ENCODE data around the gene HOXA11. TPM values are rescaled to one million over a fixed set of nuclear protein-coding genes. Genes with fewer than 3 reads are reported as not detected.
A peak's percentile ranks its signal among the peaks of the same experiment; 100 is the strongest.

HOXA11 gene
- total RNA-seq, 4 donors from 2014 or later, result 0.34 to 1.2 (median 0.95) TPM; not detected in 1

GRCh38 chr7:27134392-27134791, 50.6 kb downstream of the HOXA11 start:
- H3K4me1 ChIP-seq, result peaks cover 57% of the 10 kb centered on the region
- TF ChIP-seq POLR2A (IDR thresholded peaks at IDR 0.05) (no peak), EP300 (IDR thresholded peaks at IDR 0.05) (no peak), POLR2AphosphoS5 (IDR thresholded peaks at IDR 0.05) (peak in 1 of 3 donors; percentile 73)
- TF ChIP-seq, protein P1, sequence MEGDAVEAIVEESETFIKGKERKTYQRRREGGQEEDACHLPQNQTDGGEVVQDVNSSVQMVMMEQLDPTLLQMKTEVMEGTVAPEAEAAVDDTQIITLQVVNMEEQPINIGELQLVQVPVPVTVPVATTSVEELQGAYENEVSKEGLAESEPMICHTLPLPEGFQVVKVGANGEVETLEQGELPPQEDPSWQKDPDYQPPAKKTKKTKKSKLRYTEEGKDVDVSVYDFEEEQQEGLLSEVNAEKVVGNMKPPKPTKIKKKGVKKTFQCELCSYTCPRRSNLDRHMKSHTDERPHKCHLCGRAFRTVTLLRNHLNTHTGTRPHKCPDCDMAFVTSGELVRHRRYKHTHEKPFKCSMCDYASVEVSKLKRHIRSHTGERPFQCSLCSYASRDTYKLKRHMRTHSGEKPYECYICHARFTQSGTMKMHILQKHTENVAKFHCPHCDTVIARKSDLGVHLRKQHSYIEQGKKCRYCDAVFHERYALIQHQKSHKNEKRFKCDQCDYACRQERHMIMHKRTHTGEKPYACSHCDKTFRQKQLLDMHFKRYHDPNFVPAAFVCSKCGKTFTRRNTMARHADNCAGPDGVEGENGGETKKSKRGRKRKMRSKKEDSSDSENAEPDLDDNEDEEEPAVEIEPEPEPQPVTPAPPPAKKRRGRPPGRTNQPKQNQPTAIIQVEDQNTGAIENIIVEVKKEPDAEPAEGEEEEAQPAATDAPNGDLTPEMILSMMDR (IDR thresholded peaks at IDR 0.05), result no peak
- H3K9me3 ChIP-seq, result no peaks in the 10 kb centered on the region
- no peak overlapping the region for H3K4me3 ChIP-seq
- H3K36me3 ChIP-seq, result no peaks in the 10 kb centered on the region
- DNase-seq (ENCODE audit: low spot score in 2 of 2), result peak in 1 of 2 donors; percentile 67
- H3K27me3 ChIP-seq, result no peaks in the 10 kb centered on the region
- 26% methylated on average over 2 of the region's 2 CpGs for WGBS
- H3K27ac ChIP-seq, result no peak overlapping the region

GRCh38 chr7:27133409-27134231, 51.4 kb downstream of the HOXA11 start:
- H3K36me3 ChIP-seq, result no peaks in the 10 kb centered on the region
- H3K27me3 ChIP-seq, result no peaks in the 10 kb centered on the region
- no peak for TF ChIP-seq EP300 (IDR thresholded peaks at IDR 0.05)
- no peak for TF ChIP-seq POLR2AphosphoS5 (IDR thresholded peaks at IDR 0.05)
- TF ChIP-seq, protein P1 (IDR thresholded peaks at IDR 0.05), result no peak
- TF ChIP-seq POLR2A (IDR thresholded peaks at IDR 0.05), result no peak
- DNase-seq (ENCODE audit: low spot score in 2 of 2), result no peak
- peaks cover 57% of the 10 kb centered on the region for H3K4me1 ChIP-seq
- H3K9me3 ChIP-seq, result no peaks in the 10 kb centered on the region
- WGBS, result 73% methylated on average over 18 of the region's 18 CpGs
- H3K4me3 ChIP-seq, result no peak overlapping the region
- no peak overlapping the region for H3K27ac ChIP-seq

- WGBS, result 65% methylated on average over 6 of the region's 6 CpGs
- no peak overlapping the region for H3K27ac ChIP-seq
- no peaks in the 10 kb centered on the region for H3K27me3 ChIP-seq
- H3K4me1 ChIP-seq, result peaks cover 51% of the 10 kb centered on the region
- no peaks in the 10 kb centered on the region for H3K36me3 ChIP-seq
- H3K9me3 ChIP-seq, result no peaks in the 10 kb centered on the region
- H3K4me3 ChIP-seq, result no peak overlapping the region
- no peak for DNase-seq (ENCODE audit: low spot score in 2 of 2)
- no peak for TF ChIP-seq EP300 (IDR thresholded peaks at IDR 0.05)
- no peak for TF ChIP-seq POLR2A (IDR thresholded peaks at IDR 0.05)
- TF ChIP-seq, protein P1 (IDR thresholded peaks at IDR 0.05), result no peak
- no peak for TF ChIP-seq POLR2AphosphoS5 (IDR thresholded peaks at IDR 0.05)
These were observed 52.1 kb downstream of the HOXA11 start for GRCh38 chr7:27132978-27133377.

DNA sequence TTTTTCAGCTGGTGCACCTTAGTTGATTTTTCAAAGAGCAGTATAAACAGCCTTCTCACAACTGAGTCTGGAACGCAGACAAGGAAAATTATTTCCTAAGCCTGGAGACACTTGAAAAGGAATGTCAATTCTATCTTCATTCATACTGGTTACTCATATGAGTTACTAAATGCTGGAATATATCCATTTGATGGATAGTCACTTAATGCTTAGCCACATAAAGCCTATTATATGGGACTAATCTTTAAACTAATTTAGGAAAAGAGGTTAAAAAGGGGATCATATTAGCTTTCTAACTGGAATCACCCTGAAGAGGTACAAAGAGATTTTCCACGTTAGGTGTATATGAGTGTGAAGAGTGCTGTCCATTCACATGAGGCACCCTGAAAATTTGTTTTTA, 52.8 kb downstream of the HOXA11 start:
- TF ChIP-seq POLR2AphosphoS5 (IDR thresholded peaks at IDR 0.05) (no peak), EP300 (IDR thresholded peaks at IDR 0.05) (no peak), POLR2A (IDR thresholded peaks at IDR 0.05) (no peak)
- TF ChIP-seq, protein P1 (IDR thresholded peaks at IDR 0.05), result no peak
- Histone ChIP-seq H3K36me3 (no peaks in the 10 kb centered on the region), H3K4me1 (peaks cover 46% of the 10 kb centered on the region), H3K27ac (no peak overlapping the region), H3K4me3 (no peak overlapping the region), H3K9me3 (no peaks in the 10 kb centered on the region), H3K27me3 (no peaks in the 10 kb centered on the region)
- WGBS, result 75% methylated on average over 2 of the region's 2 CpGs
- DNase-seq (ENCODE audit: low spot score in 2 of 2), result no peak

DNA sequence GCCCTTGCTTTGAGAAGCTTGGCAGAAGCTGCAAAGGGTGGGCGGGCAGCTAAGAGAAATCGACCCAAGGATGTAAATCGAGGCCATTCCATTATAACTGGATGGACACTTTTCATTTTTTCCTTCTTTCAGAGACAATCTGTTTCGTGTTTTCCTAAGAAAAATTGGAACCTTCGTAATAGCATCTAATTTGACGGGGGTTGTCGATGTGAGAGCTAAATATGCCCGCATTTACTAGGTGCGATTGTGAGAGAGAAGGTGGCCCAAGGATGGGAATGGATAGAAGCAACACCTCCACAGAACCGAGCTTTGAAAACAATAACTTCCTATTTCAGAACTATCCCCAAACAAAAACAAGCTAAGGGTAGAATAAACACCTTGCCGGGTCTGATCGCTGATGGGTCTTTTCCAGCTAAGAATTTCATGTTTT, 53.6 kb downstream of the HOXA11 start:
- Histone ChIP-seq H3K36me3 (no peaks in the 10 kb centered on the region), H3K9me3 (no peaks in the 10 kb centered on the region), H3K4me1 (peaks cover 38% of the 10 kb centered on the region), H3K27me3 (no peaks in the 10 kb centered on the region), H3K27ac (peak overlapping the region; percentile 87), H3K4me3 (peak overlapping the region; percentile 85)
- DNase-seq (ENCODE audit: low spot score in 2 of 2), result no peak
- 44% methylated on average over 12 of the region's 12 CpGs for WGBS
- TF ChIP-seq POLR2AphosphoS5 (IDR thresholded peaks at IDR 0.05) (no peak), POLR2A (IDR thresholded peaks at IDR 0.05) (no peak), EP300 (IDR thresholded peaks at IDR 0.05) (no peak)
- TF ChIP-seq, protein P1 (IDR thresholded peaks at IDR 0.05), result no peak
